ENCODE data around the gene WASF2. TPM values are rescaled to one million over a fixed set of nuclear protein-coding genes. Genes with fewer than 3 reads are reported as not detected.

The WASF2 gene
- total and polyA plus RNA-seq, 2 of the 13 experiments (the other 11 are each of a cell fraction or from before 2014, with no cell fraction given), result 10.4 to 27.7 TPM

GRCh38 chr1:27507960-27508665 lies 18.1 kb upstream of the WASF2 start:
- Histone ChIP-seq H3K79me2 (ENCODE audit: insufficient read depth, low read length) (no peaks in the 10 kb centered on the region), H3K36me3 (replicated peaks in 1 of 2; ENCODE audit: control insufficient read depth in 1 of 2, insufficient read depth in 2 of 2, low read length in 2 of 2) (no peaks in the 10 kb centered on the region), H3K4me3 (replicated peaks in 1 of 3; ENCODE audit: insufficient read depth in 1 of 3, low read depth in 2 of 3, low read length in 3 of 3) (no peak overlapping the region), H3K27me3 (ENCODE audit: control insufficient read depth in 1 of 2, insufficient read depth in 2 of 2, low read length in 2 of 2) (no peaks in the 10 kb centered on the region), H3K9ac (ENCODE audit: insufficient read depth, low read depth, low read length) (no peak overlapping the region), H4K20me1 (ENCODE audit: insufficient read depth, low read length) (no peaks in the 10 kb centered on the region), H3K4me1 (ENCODE audit: insufficient read depth, low read length) (peaks cover 59% of the 10 kb centered on the region), H3K9me3 (ENCODE audit: low read length) (no peaks in the 10 kb centered on the region), H3K27ac (ENCODE audit: extremely low read length, insufficient read depth, low read length) (no peak overlapping the region), H3K4me2 (ENCODE audit: low read depth, low read length) (no peak overlapping the region), H2AFZ (ENCODE audit: low read length) (no peak overlapping the region)
- intact Hi-C loops (cut with micrococcal nuclease; ENCODE audit: unreplicated experiment) (loop anchor here (5.0 kb wide), 1 partner anchor 99 kb away; no protein-coding TSS in a partner anchor), in situ Hi-C loops (cut with HindIII; ENCODE audit: extremely low pct_ligation_motif_present, low pct_unique_long_range_greater_than_20kb) (no loop called here)
- ChIA-PET POLR2A (interaction anchor here (1.0 to 1.4 kb wide), 3 partner anchors 10 to 99 kb away, joined by 3 to 5 read pairs (median 3); no protein-coding TSS in a partner anchor), CTCF (ENCODE audit: low intra/inter-chr PET ratio, low total read pairs) (no interaction called here)
- FAIRE-seq (no peak), ATAC-seq (peak; percentile 22; the same call in 2 of the 3 replicates), DNase-seq (ENCODE audit: low spot score) (peak; percentile 60)
- WGBS (ENCODE audit: low lambda C conversion rate), result 46% methylated on average over 6 of the region's 6 CpGs
- BruUV-seq (replicated peaks), result no TSS peak
- TF ChIP-seq ZNF205 (CRISPR knock-in tag; IDR thresholded peaks at IDR 0.05) (peak; percentile 97), RXRB (CRISPR knock-in tag; IDR thresholded peaks at IDR 0.05; ENCODE audit: borderline replicate concordance) (0 out of 2 replicates have a peak, but pooled peaks have one; percentile 41), RARA (CRISPR knock-in tag; IDR thresholded peaks at IDR 0.05) (0 out of 2 replicates have a peak, but pooled peaks have one; percentile 24), ZFY (CRISPR knock-in tag; IDR thresholded peaks at IDR 0.05) (peak; percentile 47), HOMEZ (CRISPR knock-in tag; IDR thresholded peaks at IDR 0.05; ENCODE audit: low read depth) (no peak), EP300 (IDR thresholded peaks at IDR 0.05; ENCODE audit: low read depth in 2 of 2, low read length in 2 of 2) (no peak), EP300 (CRISPR knock-in tag; IDR thresholded peaks at IDR 0.05; ENCODE audit: borderline replicate concordance) (peak; percentile 33; the same call in 1 of the 2 replicates), ZNF263 (CRISPR knock-in tag; IDR thresholded peaks at IDR 0.05) (0 out of 2 replicates have a peak, but pooled peaks have one; percentile 20), HMGXB4 (CRISPR knock-in tag; IDR thresholded peaks at IDR 0.05; ENCODE audit: borderline replicate concordance in 1 of 2, low read depth in 1 of 2) (0 out of 4 replicates have a peak, but pooled peaks have one; percentile 22 to 43), GTF3A (CRISPR knock-in tag; conservative IDR thresholded peaks at IDR 0.05) (no peak), HNRNPH1 (optimal IDR thresholded peaks at IDR 0.05; ENCODE audit: low read depth, low read length) (no peak), RFX3 (CRISPR knock-in tag; IDR thresholded peaks at IDR 0.05) (no peak), HMG20A (CRISPR knock-in tag; IDR thresholded peaks at IDR 0.05; ENCODE audit: borderline replicate concordance) (no peak), ZNF232 (CRISPR knock-in tag; IDR thresholded peaks at IDR 0.05; ENCODE audit: borderline replicate concordance) (no peak), RCOR2 (CRISPR knock-in tag; IDR thresholded peaks at IDR 0.05) (peak; percentile 52; the same call in 1 of the 2 replicates)
- TF ChIP-seq, protein P1, sequence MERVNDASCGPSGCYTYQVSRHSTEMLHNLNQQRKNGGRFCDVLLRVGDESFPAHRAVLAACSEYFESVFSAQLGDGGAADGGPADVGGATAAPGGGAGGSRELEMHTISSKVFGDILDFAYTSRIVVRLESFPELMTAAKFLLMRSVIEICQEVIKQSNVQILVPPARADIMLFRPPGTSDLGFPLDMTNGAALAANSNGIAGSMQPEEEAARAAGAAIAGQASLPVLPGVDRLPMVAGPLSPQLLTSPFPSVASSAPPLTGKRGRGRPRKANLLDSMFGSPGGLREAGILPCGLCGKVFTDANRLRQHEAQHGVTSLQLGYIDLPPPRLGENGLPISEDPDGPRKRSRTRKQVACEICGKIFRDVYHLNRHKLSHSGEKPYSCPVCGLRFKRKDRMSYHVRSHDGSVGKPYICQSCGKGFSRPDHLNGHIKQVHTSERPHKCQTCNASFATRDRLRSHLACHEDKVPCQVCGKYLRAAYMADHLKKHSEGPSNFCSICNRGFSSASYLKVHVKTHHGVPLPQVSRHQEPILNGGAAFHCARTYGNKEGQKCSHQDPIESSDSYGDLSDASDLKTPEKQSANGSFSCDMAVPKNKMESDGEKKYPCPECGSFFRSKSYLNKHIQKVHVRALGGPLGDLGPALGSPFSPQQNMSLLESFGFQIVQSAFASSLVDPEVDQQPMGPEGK (CRISPR knock-in tag; IDR thresholded peaks at IDR 0.05), result peak; percentile 43; the same call in 1 of the 2 replicates
- TF ChIP-seq, protein P2, sequence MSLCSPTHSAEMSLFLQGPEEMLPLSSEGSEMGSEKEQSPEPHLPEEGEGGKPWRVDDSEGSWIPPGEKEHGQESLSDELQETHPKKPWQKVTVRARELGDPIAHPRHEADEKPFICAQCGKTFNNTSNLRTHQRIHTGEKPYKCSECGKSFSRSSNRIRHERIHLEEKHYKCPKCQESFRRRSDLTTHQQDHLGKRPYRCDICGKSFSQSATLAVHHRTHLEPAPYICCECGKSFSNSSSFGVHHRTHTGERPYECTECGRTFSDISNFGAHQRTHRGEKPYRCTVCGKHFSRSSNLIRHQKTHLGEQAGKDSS (CRISPR knock-in tag; IDR thresholded peaks at IDR 0.05; ENCODE audit: borderline replicate concordance, low read depth), result no peak
